BE2C (cell line): ENCODE data around the gene WNT3.

Experiments used
- DNase-seq: peaks from one replicate; pipeline ENCODE4 v3.0.0-alpha.2; 2020
- H3K27me3 ChIP-seq: fragments of 250-450 bp; sonication (Bioruptor Pico); 2 replicates; pipeline ENCODE4 v1.5.1; 2020; ENCODE audit warnings: mild to moderate bottlenecking
- H3K36me3 ChIP-seq: fragments of 250-450 bp; sonication (Bioruptor Pico); 2 replicates; pipeline ENCODE4 v1.5.1; 2020; ENCODE audit warnings: mild to moderate bottlenecking
- H3K4me1 ChIP-seq: fragments of 250-450 bp; sonication (Bioruptor Pico); 2 replicates; pipeline ENCODE4 v1.5.1; 2020
- H3K4me3 ChIP-seq: 2 replicates; pipeline ENCODE4 v1.5.1; 2011; ENCODE audit warnings: low read depth, low read length
- H3K9me3 ChIP-seq: fragments of 250-450 bp; sonication (Bioruptor Pico); 2 replicates; pipeline ENCODE4 v1.5.1; 2020
- TF ChIP-seq, protein P1 (sequence below): IDR thresholded peaks from 2 replicates; pipeline ENCODE4 v1.5.1; 2012; ENCODE audit warnings: mild to moderate bottlenecking, low read depth, low read length

The WNT3 gene

DNA sequence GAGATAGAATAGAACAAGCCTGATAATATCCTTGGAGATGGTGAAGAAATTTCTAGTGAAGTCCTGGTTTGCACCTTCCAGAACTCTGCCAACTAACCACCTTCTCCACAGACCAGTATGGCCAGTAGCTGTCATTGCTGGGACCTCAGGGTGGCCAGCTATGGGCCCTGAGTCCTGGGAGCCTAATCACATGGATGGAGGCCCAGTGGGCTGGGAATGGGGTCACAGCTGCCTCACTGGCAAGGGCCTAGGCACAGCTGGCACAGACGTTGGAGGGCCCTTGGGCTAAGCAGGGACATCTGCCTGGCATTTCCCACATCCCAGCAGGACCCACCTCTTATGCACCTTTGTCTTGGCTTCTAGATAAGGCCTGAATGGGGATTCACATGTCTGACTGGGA lies 7.6 kb upstream of the WNT3 start:
- no peaks in the 10 kb centered on the region for H3K27me3 ChIP-seq
- H3K4me3 ChIP-seq, result no peak overlapping the region
- no peaks in the 10 kb centered on the region for H3K4me1 ChIP-seq
- no peaks in the 10 kb centered on the region for H3K9me3 ChIP-seq
- no peaks in the 10 kb centered on the region for H3K36me3 ChIP-seq
- TF ChIP-seq, protein P1, sequence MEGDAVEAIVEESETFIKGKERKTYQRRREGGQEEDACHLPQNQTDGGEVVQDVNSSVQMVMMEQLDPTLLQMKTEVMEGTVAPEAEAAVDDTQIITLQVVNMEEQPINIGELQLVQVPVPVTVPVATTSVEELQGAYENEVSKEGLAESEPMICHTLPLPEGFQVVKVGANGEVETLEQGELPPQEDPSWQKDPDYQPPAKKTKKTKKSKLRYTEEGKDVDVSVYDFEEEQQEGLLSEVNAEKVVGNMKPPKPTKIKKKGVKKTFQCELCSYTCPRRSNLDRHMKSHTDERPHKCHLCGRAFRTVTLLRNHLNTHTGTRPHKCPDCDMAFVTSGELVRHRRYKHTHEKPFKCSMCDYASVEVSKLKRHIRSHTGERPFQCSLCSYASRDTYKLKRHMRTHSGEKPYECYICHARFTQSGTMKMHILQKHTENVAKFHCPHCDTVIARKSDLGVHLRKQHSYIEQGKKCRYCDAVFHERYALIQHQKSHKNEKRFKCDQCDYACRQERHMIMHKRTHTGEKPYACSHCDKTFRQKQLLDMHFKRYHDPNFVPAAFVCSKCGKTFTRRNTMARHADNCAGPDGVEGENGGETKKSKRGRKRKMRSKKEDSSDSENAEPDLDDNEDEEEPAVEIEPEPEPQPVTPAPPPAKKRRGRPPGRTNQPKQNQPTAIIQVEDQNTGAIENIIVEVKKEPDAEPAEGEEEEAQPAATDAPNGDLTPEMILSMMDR, result no peak
- DNase-seq, result no peak

DNA sequence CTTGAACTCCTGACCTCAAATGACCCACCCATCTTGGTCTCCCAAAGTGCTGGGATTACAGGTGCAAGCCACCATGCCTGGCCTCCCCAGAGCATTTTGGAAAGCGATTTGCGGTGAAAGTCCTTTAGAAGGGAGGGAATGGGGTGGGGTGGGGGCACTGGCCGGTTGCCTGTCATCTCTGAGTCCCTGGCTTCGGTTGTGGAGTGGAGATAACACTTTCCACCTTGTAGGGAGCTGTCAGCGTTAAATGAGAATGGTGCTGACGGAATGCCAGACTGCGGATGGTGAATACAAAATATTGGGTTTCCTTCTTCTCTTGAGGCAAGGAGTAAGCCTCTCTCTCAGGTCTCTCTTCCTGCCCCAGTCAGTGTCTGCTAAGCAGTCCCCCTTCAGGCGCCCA lies 5.2 kb upstream of the WNT3 start:
- Histone ChIP-seq H3K27me3 (no peaks in the 10 kb centered on the region; the same call in 1 of the 2 replicates), H3K9me3 (no peaks in the 10 kb centered on the region), H3K36me3 (no peaks in the 10 kb centered on the region), H3K4me1 (no peaks in the 10 kb centered on the region; the same call in 1 of the 2 replicates), H3K4me3 (no peak overlapping the region)
- no peak for DNase-seq
- TF ChIP-seq, protein P1, result no peak

DNA sequence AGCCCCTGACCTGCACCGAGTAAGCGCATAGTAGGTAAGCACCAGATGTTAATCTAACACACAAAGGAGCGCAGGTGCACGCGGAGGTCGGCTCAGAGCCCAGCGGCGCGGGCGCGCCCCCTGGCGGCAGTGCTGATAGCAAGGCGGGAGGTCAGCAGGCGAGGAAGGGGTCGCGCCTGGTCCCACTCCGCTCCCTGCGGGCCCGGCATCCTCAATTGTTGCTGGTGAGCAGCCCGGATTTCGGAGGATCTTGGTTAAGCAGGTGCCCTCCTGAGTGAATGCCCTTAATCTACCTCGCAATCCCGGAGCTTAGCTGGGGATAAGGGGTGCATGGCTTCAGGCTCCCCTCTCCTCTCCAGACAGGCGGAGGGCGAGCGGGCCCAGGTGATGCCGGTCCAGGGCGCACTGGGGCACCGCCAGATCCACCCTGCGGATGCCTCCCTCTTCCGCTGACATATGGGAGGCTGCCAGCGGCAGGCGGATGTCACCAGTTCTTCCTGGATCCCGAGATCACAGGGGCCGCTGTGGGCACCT lies 4.0 kb upstream of the WNT3 start:
- Histone ChIP-seq H3K4me3 (no peak overlapping the region), H3K27me3 (no peaks in the 10 kb centered on the region; the same call in 1 of the 2 replicates), H3K4me1 (no peaks in the 10 kb centered on the region; the same call in 1 of the 2 replicates), H3K9me3 (no peaks in the 10 kb centered on the region), H3K36me3 (no peaks in the 10 kb centered on the region)
- TF ChIP-seq, protein P1, result peak; percentile 29; the same call in 1 of the 2 replicates
- no peak for DNase-seq

DNA sequence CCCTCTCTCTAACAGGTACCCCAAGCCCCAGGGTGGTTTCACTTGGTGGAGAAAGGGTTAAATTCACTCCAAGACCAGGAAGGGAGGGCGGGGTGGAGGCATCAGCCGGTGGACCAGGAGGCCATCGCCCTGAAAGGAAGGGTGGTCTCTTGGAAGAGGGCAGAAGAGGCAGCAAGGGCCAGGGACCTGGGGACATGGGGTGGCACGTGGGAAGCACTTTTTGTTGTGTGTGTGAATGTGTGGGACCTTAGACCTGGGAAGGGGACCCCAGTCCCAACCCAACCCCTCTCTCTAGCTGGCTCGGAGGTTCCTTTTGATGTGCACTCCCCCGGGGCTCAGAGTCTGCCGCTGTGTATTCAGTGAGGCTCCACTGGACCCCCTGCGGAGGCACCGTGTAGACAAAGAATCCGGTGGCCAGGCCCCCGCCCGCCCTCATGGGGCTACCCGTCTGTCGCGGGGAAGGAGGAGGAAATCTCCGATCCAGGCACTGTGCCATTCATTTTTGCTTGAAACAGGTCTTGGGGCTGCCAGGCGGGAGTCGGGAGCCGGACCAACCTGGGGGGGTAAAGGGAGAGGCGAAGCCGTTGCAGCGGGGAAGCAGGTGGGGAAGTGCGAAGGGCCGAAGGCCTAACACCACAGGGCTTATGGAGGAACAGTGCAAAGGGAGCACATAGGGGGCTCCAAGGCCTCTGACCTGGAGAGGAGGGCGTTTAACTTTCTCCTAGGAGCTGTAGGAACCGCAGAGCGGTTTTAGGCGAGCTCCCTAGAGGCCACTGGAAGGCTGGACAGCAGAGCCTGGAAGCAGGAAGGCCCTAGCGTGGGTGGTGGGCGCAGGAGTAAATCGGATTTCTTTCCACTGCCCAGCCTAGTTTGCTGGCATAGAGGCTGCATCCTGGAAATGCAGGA lies 3.2 kb upstream of the WNT3 start:
- Histone ChIP-seq H3K9me3 (no peaks in the 10 kb centered on the region), H3K36me3 (no peaks in the 10 kb centered on the region), H3K27me3 (no peaks in the 10 kb centered on the region; the same call in 1 of the 2 replicates), H3K4me3 (no peak overlapping the region), H3K4me1 (no peaks in the 10 kb centered on the region; the same call in 1 of the 2 replicates)
- no peak for DNase-seq
- TF ChIP-seq, protein P1, result no peak

DNA sequence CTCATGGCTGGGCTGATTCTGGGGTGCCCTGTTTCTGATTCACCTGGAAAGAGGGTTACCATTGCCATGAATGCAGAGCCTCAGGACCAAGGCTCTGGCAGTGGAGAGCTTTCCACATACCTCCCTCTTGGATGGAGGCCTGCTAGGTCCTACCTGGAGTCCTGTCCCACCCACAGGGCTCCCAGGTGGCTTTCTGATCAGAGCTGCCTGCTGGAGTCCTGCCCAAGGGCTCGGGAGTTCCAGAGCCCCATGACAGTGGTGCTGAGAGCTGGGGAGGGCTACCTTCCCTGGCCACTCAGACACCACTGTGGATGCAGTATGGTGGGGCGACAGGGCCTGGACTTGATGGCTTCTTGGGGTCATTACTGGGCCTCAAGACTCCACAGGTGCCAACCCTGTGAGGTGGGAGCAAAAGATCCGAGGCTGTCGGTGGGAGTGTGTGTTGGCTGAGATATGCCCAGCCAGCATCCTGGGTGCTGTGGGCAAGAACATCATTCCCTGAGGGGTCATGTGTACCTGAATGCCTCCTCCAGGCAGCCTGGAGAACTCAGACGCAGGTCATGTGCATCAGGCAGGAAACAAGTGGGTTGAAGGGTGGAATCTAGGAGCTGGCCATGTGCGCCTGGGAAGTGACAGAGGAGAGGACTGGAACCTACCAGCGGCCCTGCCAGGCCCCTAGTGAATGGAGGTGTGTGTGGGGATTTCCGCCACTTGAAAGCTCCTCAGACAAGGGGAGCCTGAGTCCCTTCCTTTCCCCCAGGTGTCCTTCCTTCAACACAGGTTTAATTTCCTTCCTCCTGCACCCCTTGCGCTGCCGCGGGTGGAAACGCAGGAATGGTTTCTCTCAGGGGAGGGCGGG lies 2.3 kb upstream of the WNT3 start:
- no peaks in the 10 kb centered on the region for H3K36me3 ChIP-seq
- DNase-seq, result no peak
- TF ChIP-seq, protein P1, result no peak
- H3K27me3 ChIP-seq, result no peaks in the 10 kb centered on the region; the same call in 1 of the 2 replicates
- no peaks in the 10 kb centered on the region for H3K9me3 ChIP-seq
- H3K4me1 ChIP-seq, result no peaks in the 10 kb centered on the region; the same call in 1 of the 2 replicates
- no peak overlapping the region for H3K4me3 ChIP-seq
